ENCODE results near the gene MAML3.

Gene MAML3

GRCh38 chr4:139738846-139739613 lies 415.0 kb downstream of the MAML3 start:
- no peak for DNase-seq

GRCh38 chr4:139736661-139737060 lies 417.3 kb downstream of the MAML3 start:
- DNase-seq, result no peak

- no peak for DNase-seq
Measured at GRCh38 chr4:139736274-139736660, 417.7 kb downstream of the MAML3 start.

GRCh38 chr4:139735381-139736273 lies 418.4 kb downstream of the MAML3 start:
- DNase-seq, result peak in 1 of 2 donors; percentile 3

GRCh38 chr4:139734875-139735380 lies 419.1 kb downstream of the MAML3 start:
- peak; percentile 32 to 81 for DNase-seq

GRCh38 chr4:139734201-139734874 lies 419.6 kb downstream of the MAML3 start:
- peak in 1 of 2 donors; percentile 40 for DNase-seq

GRCh38 chr4:139732991-139733570 lies 420.9 kb downstream of the MAML3 start:
- no peak for DNase-seq

- DNase-seq, result no peak
Measured at GRCh38 chr4:139728840-139729239, 425.1 kb downstream of the MAML3 start.

GRCh38 chr4:139728146-139728545 lies 425.8 kb downstream of the MAML3 start:
- no peak for DNase-seq

GRCh38 chr4:139726615-139727014 lies 427.4 kb downstream of the MAML3 start:
- no peak for DNase-seq

- DNase-seq, result no peak
Measured at GRCh38 chr4:139725236-139725635, 428.7 kb downstream of the MAML3 start.

- DNase-seq, result no peak
Measured at GRCh38 chr4:139721789-139722188, 432.2 kb downstream of the MAML3 start.

GRCh38 chr4:139720806-139721205 lies 433.2 kb downstream of the MAML3 start:
- no peak for DNase-seq

GRCh38 chr4:139719381-139720101 lies 434.4 kb downstream of the MAML3 start:
- DNase-seq, result no peak

GRCh38 chr4:139718833-139719232 lies 435.2 kb downstream of the MAML3 start:
- no peak for DNase-seq

GRCh38 chr4:139718358-139718757 lies 435.6 kb downstream of the MAML3 start:
- no peak for DNase-seq

- DNase-seq, result no peak
Measured at GRCh38 chr4:139715746-139716391, 438.1 kb downstream of the MAML3 start.

- DNase-seq, result no peak
Measured at GRCh38 chr4:139712882-139713281, 441.1 kb downstream of the MAML3 start.

GRCh38 chr4:139711461-139711860 lies 442.5 kb downstream of the MAML3 start:
- DNase-seq, result no peak

- no peak for DNase-seq
Measured at GRCh38 chr4:139710073-139710472, 443.9 kb downstream of the MAML3 start.

- no peak for DNase-seq
Measured at GRCh38 chr4:139709660-139710059, 444.3 kb downstream of the MAML3 start.

Measured in CD4-positive, alpha-beta T cell treated with Interleukin-1 beta for 1 hour (primary cell).